ENCODE measurements around the gene QSOX1.

The QSOX1 gene

GRCh38 chr1:180178511-180179161 is 24.0 kb downstream of the QSOX1 start:
- no peak overlapping the region for H3K4me3 ChIP-seq (ENCODE audit: low read length)
- H3K36me3 ChIP-seq (ENCODE audit: control insufficient read depth, insufficient read depth, low read length), result peaks cover 13% of the 10 kb centered on the region
- no peak overlapping the region for H3K27ac ChIP-seq (ENCODE audit: low read depth, low read length)
- peaks cover 8% of the 10 kb centered on the region for H3K4me1 ChIP-seq (ENCODE audit: control insufficient read depth, insufficient read depth, low read length)
- no peak overlapping the region for H3K9ac ChIP-seq (ENCODE audit: low read length)
- H3K27me3 ChIP-seq (ENCODE audit: control insufficient read depth, insufficient read depth, low read length), result no peaks in the 10 kb centered on the region

DNA sequence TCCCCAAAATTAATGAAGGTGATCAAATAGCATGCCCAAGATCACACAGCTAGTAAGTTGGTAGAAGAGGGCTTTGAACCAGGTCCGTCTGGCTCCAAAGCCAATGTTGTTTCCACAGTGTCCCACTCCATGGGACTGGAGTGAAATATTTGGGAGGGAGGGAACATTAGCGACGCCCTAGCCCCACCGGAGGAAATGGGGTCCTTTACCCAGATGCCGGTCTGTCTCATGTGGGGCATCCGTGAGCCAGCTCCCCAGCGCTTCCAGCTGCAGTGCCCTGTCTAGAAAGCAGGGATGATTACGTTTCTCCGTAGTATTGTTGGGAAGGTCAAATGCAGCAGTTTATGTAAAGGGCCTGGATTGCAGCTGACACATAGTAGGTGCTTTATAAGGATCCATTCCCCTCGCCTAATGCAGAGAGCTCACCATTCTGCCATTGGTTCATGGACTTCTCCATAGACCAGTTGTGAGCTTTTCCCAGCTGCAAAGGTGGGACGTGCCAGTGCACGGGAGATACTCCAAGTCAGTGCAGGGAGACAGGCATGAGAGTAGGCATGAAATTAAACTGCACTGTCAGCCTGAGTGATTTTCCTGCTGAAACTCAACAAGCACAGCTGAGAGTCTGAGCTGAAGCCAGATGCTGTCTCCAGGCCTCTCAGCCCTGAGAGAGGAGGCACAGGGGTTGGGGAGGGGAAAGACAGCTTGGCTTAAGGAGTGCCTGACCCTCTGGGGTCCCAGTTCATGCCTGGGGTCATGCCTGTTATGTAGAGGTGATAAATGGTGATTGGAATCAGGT is 24.7 kb downstream of the QSOX1 start:
- no peak overlapping the region for H3K27ac ChIP-seq (ENCODE audit: low read depth, low read length)
- H3K4me1 ChIP-seq (ENCODE audit: control insufficient read depth, insufficient read depth, low read length), result peaks cover 1% of the 10 kb centered on the region
- no peak overlapping the region for H3K9ac ChIP-seq (ENCODE audit: low read length)
- H3K36me3 ChIP-seq (ENCODE audit: control insufficient read depth, insufficient read depth, low read length), result peaks cover 15% of the 10 kb centered on the region
- H3K27me3 ChIP-seq (ENCODE audit: control insufficient read depth, insufficient read depth, low read length), result no peaks in the 10 kb centered on the region
- no peak overlapping the region for H3K4me3 ChIP-seq (ENCODE audit: low read length)

DNA sequence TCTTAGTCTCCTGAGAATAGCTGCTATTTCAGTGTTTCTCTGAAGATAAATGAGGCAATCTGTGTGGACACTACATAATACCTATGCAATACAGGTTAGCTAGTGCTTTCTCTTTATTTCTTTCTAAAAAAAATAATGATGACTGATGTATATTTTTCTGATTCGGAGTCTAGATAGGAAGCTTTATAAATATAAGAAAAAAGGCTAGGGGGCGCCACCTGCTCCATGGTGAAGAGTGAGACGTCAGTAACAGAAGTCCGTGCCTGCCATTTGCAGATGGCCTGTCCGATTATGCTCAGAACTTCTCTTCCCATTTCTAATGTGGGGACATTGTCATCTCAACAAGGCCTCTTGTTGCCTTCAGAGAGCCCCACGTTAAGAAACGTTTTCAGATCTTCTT is 26.4 kb downstream of the QSOX1 start:
- peaks cover 17% of the 10 kb centered on the region for H3K36me3 ChIP-seq (ENCODE audit: control insufficient read depth, insufficient read depth, low read length)
- no peaks in the 10 kb centered on the region for H3K4me1 ChIP-seq (ENCODE audit: control insufficient read depth, insufficient read depth, low read length)
- H3K9ac ChIP-seq (ENCODE audit: low read length), result no peak overlapping the region
- no peak overlapping the region for H3K27ac ChIP-seq (ENCODE audit: low read depth, low read length)
- no peak overlapping the region for H3K4me3 ChIP-seq (ENCODE audit: low read length)
- no peaks in the 10 kb centered on the region for H3K27me3 ChIP-seq (ENCODE audit: control insufficient read depth, insufficient read depth, low read length)

GRCh38 chr1:180181996-180182642 is 27.4 kb downstream of the QSOX1 start:
- Histone ChIP-seq H3K4me3 (ENCODE audit: low read length) (no peak overlapping the region), H3K9ac (ENCODE audit: low read length) (no peak overlapping the region), H3K36me3 (ENCODE audit: control insufficient read depth, insufficient read depth, low read length) (peaks cover 20% of the 10 kb centered on the region), H3K27me3 (ENCODE audit: control insufficient read depth, insufficient read depth, low read length) (no peaks in the 10 kb centered on the region), H3K4me1 (ENCODE audit: control insufficient read depth, insufficient read depth, low read length) (no peaks in the 10 kb centered on the region), H3K27ac (ENCODE audit: low read depth, low read length) (no peak overlapping the region)

DNA sequence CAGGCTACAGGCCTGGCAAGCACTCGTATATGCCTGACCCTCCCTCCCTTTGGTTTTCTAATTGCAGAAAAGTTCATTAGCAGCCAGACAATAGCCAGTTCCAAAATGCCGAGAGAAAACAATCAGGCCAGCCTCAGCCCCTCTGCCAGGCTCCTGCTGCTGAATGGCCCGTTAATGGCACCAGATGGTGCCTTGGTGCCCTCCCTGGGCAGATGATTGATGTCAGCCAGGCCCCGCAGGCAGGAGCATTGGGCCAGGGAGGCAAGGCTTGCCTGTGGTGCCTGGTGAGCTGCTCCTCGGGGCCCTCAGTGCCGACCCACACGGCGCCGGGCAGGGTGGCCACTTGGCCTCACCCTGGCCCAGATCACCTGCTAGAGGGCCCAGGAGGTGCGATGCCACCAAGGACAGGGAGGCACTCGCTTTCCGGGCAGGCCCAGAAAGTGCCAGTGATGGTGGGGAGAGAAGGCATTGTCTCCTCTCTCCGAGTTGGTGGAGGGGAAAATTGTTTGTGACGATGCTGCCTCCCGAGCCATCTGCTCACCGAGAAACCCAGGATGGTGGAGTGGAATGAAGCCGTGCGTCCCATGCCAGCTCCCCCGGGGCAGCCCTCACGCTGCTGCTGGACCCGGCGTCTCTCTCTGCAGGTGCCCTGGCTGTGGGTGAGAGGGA is 28.1 kb downstream of the QSOX1 start:
- H3K27ac ChIP-seq (ENCODE audit: low read depth, low read length), result no peak overlapping the region
- peaks cover 20% of the 10 kb centered on the region for H3K36me3 ChIP-seq (ENCODE audit: control insufficient read depth, insufficient read depth, low read length)
- H3K4me3 ChIP-seq (ENCODE audit: low read length), result no peak overlapping the region

DNA sequence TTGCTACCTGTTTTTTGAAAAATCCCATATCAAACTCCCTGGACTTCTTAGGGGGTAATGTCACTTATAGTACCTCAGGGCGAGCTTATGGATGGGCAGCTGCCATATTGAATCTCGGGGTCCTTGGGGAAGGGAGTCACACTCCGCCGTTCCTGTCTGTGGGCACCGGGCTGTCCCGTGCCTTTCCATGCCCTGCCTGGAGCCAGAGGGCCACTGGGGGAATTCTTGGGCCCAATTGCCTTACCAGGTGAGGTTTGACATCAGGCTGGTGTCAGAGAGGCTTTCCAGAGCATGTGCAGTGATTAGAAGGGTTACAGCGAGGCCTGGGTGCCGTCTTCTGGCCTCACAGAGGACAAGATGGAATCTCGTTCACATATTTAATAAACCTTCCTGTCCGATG is 28.8 kb downstream of the QSOX1 start:
- Histone ChIP-seq H3K9ac (ENCODE audit: low read length) (no peak overlapping the region), H3K36me3 (ENCODE audit: control insufficient read depth, insufficient read depth, low read length) (peaks cover 20% of the 10 kb centered on the region), H3K4me1 (ENCODE audit: control insufficient read depth, insufficient read depth, low read length) (no peaks in the 10 kb centered on the region), H3K27ac (ENCODE audit: low read depth, low read length) (no peak overlapping the region), H3K4me3 (ENCODE audit: low read length) (no peak overlapping the region), H3K27me3 (ENCODE audit: control insufficient read depth, insufficient read depth, low read length) (no peaks in the 10 kb centered on the region)

More for the DNA sequence above, 28.1 kb downstream of the QSOX1 start:
- Histone ChIP-seq H3K9ac (ENCODE audit: low read length) (no peak overlapping the region), H3K4me1 (ENCODE audit: control insufficient read depth, insufficient read depth, low read length) (no peaks in the 10 kb centered on the region), H3K27me3 (ENCODE audit: control insufficient read depth, insufficient read depth, low read length) (no peaks in the 10 kb centered on the region)

DNA sequence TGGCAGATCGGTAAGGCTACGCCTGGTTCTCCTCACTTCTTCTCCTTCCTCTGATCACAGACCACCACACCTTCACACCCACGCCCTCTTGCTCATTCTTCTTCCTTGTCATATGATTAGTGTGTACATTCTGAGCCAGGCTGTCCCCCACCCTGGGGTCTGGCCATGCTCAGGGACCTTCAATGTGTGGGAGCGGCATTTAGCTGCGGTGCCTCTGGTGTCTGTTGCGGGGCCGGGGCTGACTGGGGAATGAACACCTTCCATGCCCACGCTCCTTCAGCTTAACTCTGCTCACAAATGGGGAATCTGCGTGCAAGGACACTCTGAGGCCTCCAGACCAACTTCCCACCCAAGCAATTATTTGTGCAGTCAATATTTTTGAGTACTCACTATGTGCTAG is 29.4 kb downstream of the QSOX1 start:
- H3K4me3 ChIP-seq (ENCODE audit: low read length), result no peak overlapping the region
- H3K27ac ChIP-seq (ENCODE audit: low read depth, low read length), result no peak overlapping the region
- no peak overlapping the region for H3K9ac ChIP-seq (ENCODE audit: low read length)
- H3K36me3 ChIP-seq (ENCODE audit: control insufficient read depth, insufficient read depth, low read length), result peaks cover 20% of the 10 kb centered on the region
- H3K4me1 ChIP-seq (ENCODE audit: control insufficient read depth, insufficient read depth, low read length), result no peaks in the 10 kb centered on the region
- H3K27me3 ChIP-seq (ENCODE audit: control insufficient read depth, insufficient read depth, low read length), result no peaks in the 10 kb centered on the region

- no peak overlapping the region for H3K27ac ChIP-seq (ENCODE audit: low read depth, low read length)
- no peak overlapping the region for H3K9ac ChIP-seq (ENCODE audit: low read length)
- H3K4me3 ChIP-seq (ENCODE audit: low read length), result no peak overlapping the region
- no peaks in the 10 kb centered on the region for H3K4me1 ChIP-seq (ENCODE audit: control insufficient read depth, insufficient read depth, low read length)
- no peaks in the 10 kb centered on the region for H3K27me3 ChIP-seq (ENCODE audit: control insufficient read depth, insufficient read depth, low read length)
- peaks cover 20% of the 10 kb centered on the region for H3K36me3 ChIP-seq (ENCODE audit: control insufficient read depth, insufficient read depth, low read length)
Measured at GRCh38 chr1:180185281-180185680, 30.6 kb downstream of the QSOX1 start.

DNA sequence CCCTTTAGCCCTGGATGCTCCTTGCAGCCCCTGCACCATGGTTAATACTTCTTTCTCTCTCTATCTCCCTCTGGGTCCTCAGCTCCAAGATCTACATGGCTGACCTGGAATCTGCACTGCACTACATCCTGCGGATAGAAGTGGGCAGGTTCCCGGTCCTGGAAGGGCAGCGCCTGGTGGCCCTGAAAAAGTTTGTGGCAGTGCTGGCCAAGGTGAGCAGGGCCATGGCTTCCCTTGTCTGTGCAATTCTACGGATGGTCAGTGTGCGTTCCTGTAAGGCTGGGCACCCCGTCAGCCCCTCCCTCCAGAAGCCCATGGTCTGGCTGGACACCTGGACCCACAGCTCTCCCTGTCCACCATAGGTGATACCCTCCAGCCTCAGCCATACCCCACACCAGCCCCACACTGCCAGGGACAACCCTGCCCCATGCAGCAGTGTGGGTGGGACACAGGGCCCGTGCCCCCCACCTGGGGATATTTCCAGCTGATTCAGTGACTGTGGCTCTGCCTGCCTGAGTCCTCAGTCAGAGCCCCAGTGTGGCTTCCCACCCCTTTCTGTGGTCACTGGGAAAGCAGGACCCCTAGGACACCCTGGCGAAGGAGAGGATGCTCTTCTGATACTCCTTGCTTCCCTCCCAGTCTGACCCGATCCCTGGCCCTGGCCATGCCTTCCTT is 31.4 kb downstream of the QSOX1 start:
- Histone ChIP-seq H3K27ac (ENCODE audit: low read depth, low read length) (no peak overlapping the region), H3K36me3 (ENCODE audit: control insufficient read depth, insufficient read depth, low read length) (peaks cover 24% of the 10 kb centered on the region), H3K4me3 (ENCODE audit: low read length) (no peak overlapping the region), H3K4me1 (ENCODE audit: control insufficient read depth, insufficient read depth, low read length) (no peaks in the 10 kb centered on the region), H3K9ac (ENCODE audit: low read length) (no peak overlapping the region), H3K27me3 (ENCODE audit: control insufficient read depth, insufficient read depth, low read length) (no peaks in the 10 kb centered on the region)

GRCh38 chr1:180186831-180187230 is 32.2 kb downstream of the QSOX1 start:
- H3K27me3 ChIP-seq (ENCODE audit: control insufficient read depth, insufficient read depth, low read length), result no peaks in the 10 kb centered on the region
- H3K4me3 ChIP-seq (ENCODE audit: low read length), result no peak overlapping the region
- no peak overlapping the region for H3K9ac ChIP-seq (ENCODE audit: low read length)
- peaks cover 28% of the 10 kb centered on the region for H3K36me3 ChIP-seq (ENCODE audit: control insufficient read depth, insufficient read depth, low read length)
- H3K27ac ChIP-seq (ENCODE audit: low read depth, low read length), result no peak overlapping the region
- no peaks in the 10 kb centered on the region for H3K4me1 ChIP-seq (ENCODE audit: control insufficient read depth, insufficient read depth, low read length)

DNA sequence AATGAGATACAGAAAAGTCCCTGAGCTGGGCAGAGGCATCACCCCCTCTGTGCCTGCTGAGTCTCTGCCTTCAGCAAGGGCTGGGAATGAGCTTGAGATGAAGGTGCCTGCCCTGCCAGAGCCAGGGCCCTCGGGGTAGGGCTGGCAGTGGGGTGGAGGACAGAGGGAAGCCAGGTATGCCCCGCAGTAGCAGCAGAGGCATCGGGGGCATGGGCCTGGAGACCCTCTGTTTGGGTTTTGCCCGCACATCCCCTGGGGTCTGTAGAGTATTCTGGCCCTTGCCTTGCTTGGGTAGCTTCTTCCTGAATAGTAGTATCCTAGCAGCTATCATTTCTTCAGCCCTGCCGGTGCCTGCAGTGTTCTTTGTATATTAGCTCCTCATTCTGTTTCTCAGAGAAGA is 33.0 kb downstream of the QSOX1 start:
- Histone ChIP-seq H3K27ac (ENCODE audit: low read depth, low read length) (no peak overlapping the region), H3K9ac (ENCODE audit: low read length) (no peak overlapping the region), H3K36me3 (ENCODE audit: control insufficient read depth, insufficient read depth, low read length) (peaks cover 22% of the 10 kb centered on the region), H3K27me3 (ENCODE audit: control insufficient read depth, insufficient read depth, low read length) (no peaks in the 10 kb centered on the region), H3K4me1 (ENCODE audit: control insufficient read depth, insufficient read depth, low read length) (no peaks in the 10 kb centered on the region), H3K4me3 (ENCODE audit: low read length) (no peak overlapping the region)

GRCh38 chr1:180188091-180188506 is 33.4 kb downstream of the QSOX1 start:
- Histone ChIP-seq H3K4me1 (ENCODE audit: control insufficient read depth, insufficient read depth, low read length) (no peaks in the 10 kb centered on the region), H3K27me3 (ENCODE audit: control insufficient read depth, insufficient read depth, low read length) (no peaks in the 10 kb centered on the region), H3K27ac (ENCODE audit: low read depth, low read length) (no peak overlapping the region), H3K9ac (ENCODE audit: low read length) (no peak overlapping the region), H3K36me3 (ENCODE audit: control insufficient read depth, insufficient read depth, low read length) (peaks cover 22% of the 10 kb centered on the region), H3K4me3 (ENCODE audit: low read length) (no peak overlapping the region)
